NCI-H2171 (cell line): Measurements from ENCODE around the gene PEX16.
"Not testable (repeated sequence)": the region's sequence is repeated elsewhere in the genome, so short reads cannot be mapped to it uniquely, and the experiment has no call there.

Experiments used
- DNase-seq: peaks from one replicate; lab custom pipeline; 2025; lab: John Stamatoyannopoulos, UW

PEX16 gene

DNA sequence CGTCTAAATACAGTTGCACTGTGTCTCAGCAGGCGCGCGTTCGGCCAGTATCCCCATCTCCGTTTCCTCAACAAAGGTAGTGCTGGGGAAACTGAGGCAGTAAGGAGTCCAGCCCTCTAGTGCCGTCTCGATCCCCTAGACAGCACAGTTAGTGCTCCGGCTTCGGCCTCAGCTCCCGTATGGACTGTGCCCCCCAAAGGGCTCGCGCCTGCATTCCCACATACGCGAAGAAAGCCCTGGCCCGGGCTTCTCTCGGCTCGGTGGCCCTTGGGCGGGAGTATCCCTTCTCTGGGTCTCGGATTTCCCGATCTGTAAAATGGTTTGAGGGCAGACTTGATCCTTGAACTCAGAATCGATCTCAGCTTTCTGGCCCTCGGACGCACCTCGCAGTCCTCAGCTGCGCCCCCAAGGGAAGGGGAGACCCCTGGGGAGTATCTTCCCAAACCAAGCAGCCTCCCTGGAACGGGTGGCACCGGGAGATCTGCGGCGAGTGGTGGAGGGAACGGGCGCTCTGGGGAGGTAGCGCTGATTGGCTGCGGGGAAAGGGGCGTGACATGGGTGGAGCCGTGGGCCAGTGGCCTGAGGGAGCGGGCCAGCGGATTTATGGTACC is 759 bp upstream of the PEX16 start:
- DNase-seq = peak; percentile 65

DNA sequence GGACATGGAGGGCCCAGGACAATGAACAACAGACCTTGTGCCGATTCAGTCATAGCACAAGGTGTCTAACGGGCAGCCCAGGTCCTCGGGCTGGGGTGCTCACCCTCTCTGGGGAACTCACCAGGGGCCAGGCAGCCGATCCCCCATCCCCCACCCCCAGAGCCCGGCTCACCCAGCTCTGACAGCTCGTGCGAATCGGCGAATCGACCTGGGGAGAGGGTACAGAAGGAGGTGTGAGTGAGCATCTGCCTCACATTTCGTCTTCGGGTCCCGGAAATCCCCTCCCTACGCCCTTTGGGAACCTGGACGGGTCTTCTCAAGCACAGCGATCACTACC is 423 bp downstream of the PEX16 start:
- no peak for DNase-seq

DNA sequence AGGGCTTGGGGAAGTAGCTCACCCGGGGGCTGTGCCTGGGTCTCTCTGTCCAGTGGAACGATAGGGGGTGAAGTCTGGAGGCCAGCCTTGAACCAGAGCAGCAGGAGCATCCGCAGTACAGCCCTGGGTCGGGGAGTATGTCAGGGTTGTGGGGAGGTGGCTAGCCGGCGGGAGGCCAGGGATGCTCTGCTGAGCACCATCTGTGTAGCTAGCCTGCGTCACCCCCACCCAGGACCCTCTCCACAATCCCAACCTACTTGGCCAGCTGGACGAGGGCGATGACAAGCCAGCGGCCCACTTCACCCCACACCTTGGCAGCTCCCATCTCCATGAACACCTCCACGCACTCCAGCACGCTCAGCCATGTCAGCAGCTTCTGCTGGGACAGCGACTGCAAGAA is 2.2 kb downstream of the PEX16 start:
- no peak for DNase-seq

DNA sequence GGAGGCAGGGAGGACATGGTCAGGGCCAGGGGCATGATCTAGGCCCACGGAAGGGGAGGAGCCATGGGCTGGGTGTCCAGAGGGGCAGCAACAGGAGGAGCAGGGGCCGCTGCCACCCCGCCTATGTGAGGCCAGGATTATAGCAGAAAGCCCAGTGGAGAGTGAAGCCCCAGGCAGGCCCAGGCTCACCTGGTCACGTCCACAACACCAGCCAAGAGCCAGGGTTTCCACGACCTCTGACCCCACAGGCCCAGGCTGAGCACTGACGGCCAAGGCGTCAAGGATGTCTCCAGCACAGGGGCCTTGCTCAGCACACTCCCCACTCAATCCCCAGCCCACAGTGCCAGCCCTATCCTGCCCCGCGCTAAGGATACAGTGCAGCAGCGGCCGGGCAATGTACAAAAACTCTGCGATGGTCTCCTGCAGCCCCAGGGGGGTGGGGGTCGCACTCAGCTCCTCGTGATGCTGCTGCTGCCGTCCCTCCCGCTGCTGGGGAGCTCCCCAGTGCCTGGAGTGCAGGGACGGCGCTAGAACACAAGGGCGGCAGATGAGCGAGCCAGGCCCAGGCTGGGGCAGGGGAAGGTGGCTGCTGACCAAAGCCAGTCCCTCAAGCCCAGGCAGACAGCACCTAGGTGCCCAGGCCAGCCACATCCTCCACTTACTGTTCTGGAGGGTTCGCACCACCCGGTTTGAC is 3.6 kb downstream of the PEX16 start:
- no peak for DNase-seq

DNA sequence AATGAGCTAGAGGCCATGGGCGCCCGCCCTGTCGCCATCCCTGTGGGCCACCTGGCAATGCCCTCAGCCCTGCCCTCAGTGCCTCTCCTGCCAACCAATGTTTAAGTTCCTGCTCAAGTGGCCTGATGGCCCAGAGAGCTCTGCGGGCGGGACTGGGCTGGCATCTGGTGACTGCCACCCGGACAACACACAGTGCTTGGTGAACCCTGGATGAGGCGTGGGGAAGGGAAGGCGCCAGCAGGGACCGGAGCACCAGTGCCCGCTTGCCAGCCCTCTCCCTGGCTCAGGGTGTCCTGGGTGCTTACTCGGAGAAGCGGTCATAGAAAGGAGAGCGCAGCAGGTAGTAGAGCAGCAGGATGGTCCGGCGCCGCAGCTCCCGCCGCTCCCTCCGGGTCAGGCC is 4.2 kb downstream of the PEX16 start:
- DNase-seq = no peak

DNA sequence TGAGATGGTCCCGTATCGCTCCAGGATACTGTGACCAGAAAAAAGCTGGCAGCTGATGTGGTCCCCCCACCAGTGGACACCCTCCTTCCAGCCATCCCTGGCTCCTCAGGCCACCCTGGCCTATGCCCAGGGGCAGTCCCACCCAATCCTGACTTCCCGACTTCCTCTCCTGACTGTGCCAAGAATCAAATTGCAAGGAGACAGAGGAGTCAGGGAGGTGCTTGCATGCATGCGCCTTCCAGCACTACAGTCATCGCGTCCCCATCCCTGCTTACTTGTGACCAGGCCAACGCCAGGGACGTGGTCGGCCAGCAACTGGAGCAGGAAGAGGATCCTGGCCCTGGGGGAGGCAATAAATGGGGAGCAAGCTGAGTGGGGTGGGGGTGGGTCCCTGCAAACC is 7.1 kb downstream of the PEX16 start:
- no peak for DNase-seq

DNA sequence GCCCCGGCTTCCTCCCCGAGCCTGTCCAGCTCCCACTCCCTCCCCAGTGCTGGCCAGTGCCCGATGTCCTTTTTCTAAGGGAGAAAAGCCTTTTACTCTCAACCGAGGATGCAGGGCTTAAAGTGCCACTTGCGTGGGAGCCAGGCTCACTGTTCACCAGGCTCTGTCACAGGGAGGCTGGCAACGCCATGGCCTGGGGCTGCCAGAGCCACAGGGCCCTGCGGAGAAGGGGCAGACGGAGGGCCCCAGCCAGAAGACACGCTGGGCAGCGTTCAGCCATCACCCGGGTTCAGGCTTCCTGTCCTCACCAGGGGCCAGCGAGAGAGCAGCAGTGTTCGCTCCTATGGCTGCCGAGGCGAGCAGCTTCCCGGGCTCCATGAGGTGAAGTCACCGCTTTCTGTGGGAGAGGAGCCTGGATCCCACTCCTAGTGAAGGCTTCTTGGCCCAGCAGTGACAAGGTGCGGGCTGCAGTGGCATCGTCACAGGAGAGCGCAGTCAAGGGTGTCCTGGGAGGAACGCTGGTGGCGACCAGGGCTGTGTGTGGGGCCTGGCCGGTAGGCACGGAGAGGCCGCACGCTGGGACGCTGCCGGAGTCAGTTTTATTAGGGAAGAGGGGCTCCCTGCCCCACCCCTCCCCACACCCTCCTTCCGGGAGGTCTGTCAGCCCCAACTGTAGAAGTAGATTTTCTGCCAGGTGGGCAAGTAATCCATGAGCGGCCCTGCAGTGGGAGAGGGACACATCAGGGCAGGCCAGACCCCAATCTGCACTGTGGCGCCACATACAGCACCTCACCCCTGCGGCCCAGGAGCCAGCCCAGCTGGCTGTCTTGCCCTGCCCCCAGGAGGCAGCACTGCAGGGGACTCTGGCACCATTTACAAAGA is 7.8 kb downstream of the PEX16 start:
- DNase-seq = no peak

DNA sequence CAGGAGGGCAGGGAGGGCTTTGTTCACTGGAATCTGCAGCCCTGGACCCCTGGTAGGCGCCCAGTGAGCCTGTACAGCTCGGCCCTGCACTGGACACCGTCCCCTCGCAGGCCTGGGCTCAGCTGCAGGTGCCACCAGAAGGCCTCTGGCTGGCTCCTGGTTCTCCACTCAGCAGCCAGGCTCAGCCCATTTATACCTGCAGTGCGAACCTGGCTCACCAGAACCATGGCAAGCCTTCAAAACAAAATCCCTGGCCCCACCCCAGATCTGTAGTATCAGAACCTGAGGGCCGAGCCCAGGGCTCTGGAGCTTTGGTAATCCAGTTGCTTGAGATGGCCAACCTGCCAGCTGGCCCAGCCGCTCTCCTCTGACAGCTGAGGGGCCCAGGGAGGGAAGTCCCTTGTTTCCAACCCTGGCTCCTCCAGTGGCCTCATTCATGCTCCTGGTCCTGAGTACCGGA is 9.7 kb downstream of the PEX16 start:
- no peak for DNase-seq

DNA sequence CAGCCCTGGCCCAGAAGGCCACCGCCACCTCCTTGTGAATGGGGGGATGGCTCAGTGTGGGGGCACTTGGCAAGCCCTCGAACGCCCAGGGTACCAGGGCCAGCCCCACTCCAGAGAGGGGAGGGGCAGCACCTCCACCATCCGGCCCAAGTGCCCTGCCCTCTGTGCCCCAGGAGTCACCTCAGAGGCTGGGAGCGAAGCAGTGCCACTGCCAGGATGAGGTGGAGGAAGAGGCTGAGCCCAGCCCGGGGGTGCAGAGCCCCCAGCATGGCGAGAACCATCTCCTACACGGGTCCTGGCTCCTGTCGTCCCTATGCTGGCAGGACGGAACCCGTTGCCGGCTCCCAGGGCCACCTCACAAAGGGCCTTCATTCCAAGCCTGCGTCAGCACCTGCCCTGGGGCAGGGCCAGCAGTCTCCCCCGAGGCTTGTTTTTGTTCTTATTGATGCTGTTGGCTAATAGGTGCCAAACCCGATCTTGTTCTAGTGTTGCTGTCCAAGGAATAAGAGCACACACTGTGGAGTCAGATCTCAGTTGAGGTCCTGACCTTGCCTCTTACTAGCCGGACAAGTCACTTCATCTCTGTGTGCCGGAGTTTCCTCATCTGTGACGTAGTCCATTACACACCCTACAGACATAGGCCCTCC is 10.6 kb downstream of the PEX16 start, which contains the start of gene FREY1:
Gene FREY1 (minus strand): TSS at position 307 of the 647 bp plus-strand sequence. CDS start 26 bp downstream, at position 281.
- DNase-seq = no peak

DNA sequence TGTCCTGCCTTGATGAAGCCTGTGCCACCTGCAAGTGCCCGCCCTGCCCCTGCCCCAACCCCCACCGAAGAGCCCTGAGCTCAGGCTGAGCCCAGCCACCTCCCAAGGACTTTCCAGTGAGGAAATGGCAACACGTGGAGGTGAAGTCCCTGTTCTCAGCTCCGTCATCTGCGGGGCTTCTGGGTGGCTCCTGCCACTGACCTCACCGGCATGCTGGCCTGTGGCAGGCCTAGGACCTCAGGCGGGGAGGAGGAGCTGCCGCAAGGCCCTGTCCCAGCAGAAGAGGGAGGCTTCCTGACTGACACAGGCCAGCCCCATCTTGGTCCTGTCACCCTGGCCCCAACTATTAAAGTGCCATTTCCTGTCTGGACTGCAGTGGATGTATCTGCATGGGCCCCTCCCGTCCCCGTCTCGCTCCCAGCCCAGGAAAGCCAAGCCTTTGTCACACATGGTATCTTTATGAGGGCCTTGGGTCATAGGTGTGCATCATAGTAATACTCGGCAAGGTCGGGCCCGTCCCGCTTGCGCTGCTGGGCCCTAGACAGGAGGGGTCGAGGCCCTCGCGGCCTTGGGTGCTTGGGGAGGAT is 11.5 kb downstream of the PEX16 start:
- DNase-seq = no peak

DNA sequence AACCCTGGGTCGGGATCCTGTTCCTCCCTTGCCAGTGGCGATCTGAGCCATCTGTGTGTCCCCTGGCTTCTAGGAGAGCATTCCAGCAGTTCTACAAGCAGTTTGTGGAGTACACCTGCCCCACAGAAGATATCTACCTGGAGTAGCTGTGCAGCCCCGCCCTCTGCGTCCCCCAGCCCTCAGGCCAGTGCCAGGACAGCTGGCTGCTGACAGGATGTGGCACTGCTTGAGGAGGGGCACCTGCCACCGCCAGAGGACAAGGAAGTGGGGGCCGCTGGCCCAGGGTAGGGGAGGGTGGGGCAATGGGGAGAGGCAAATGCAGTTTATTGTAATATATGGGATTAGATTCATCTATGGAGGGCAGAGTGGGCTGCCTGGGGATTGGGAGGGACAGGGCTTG is 12.1 kb downstream of the PEX16 start:
- DNase-seq = not testable (repeated sequence)

DNA sequence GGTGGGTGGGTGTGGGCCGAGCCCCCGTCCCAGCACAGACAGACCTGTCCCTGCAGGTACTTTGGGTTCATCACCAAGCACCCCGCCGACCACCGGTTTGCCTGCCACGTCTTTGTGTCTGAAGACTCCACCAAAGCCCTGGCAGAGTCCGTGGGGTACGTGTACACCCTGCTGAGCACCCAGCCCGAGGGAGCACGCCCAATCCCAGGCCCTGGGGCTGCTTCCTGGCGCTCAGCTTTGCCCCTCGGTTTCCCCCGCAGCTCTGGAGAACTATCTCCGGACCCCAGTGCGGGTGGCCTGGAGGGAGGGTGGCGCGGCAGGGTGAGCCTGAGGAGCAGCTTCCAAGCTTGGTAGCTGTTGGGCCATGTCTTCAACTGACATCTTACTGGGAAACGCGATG is 12.6 kb downstream of the PEX16 start:
- DNase-seq = no peak

DNA sequence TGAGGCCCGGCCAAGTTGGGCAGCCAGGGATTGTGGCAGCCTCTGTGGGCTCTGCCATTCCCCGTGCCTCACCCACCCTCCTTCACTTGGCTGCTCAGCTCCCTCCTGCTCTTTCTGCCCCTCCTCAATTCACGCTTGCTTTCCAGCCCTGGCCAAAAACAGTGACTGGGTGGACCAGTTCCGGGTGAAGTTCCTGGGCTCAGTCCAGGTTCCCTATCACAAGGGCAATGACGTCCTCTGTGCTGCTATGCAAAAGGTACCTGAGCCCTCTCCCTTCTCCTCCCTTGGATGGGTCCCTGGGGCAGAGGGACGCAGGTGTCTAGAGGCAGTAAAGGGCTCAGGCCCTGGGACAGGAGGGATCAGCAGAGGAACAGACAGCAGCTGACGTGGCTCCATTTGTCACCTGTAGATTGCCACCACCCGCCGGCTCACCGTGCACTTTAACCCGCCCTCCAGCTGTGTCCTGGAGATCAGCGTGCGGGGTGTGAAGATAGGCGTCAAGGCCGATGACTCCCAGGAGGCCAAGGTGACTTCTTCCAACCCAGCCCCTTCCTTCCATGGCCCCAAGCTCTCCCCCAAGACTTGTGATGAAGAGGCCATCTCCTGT is 13.3 kb downstream of the PEX16 start:
- DNase-seq = no peak

DNA sequence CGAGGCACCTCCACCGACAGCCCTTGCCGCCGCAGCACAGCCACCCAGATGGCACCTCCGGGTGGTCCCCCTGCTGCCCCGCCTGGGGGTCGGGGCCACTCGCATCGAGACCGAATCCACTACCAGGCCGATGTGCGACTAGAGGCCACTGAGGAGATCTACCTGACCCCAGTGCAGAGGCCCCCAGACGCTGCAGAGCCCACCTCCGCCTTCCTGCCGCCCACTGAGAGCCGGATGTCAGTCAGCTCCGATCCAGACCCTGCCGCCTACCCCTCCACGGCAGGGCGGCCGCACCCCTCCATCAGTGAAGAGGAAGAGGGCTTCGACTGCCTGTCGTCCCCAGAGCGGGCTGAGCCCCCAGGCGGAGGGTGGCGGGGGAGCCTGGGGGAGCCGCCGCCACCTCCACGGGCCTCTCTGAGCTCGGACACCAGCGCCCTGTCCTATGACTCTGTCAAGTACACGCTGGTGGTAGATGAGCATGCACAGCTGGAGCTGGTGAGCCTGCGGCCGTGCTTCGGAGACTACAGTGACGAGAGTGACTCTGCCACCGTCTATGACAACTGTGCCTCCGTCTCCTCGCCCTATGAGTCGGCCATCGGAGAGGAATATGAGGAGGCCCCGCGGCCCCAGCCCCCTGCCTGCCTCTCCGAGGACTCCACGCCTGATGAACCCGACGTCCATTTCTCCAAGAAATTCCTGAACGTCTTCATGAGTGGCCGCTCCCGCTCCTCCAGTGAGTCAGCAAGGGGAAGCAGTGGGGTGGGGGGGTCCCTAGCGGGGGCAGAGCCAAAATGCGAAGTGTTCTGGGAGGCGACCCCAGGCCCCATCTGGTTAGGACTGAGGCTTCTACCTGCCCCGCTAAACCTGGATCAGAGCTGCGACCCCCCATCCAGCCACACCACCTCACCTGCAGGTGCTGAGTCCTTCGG is 15.0 kb downstream of the PEX16 start:
- DNase-seq = no peak

DNA sequence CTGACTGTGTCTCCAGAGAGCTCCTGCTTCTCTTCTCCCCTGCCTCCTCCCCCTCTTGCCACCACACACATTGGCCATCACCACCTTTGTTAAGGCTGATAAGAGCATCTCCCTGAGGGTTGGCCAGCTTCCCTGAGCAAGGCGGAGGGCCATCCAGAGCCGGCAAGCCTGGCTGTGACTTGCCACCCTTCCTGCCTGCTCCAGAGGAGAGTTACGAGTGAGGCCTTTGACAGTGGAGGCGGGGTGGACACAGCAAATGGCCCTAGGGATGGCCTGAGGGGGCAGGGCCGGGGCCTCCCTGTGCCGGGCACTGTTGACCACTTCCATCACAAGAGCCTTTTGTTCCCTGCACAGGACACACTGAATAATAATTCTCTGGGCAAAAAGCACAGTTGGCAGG is 16.1 kb downstream of the PEX16 start:
- DNase-seq = no peak

DNA sequence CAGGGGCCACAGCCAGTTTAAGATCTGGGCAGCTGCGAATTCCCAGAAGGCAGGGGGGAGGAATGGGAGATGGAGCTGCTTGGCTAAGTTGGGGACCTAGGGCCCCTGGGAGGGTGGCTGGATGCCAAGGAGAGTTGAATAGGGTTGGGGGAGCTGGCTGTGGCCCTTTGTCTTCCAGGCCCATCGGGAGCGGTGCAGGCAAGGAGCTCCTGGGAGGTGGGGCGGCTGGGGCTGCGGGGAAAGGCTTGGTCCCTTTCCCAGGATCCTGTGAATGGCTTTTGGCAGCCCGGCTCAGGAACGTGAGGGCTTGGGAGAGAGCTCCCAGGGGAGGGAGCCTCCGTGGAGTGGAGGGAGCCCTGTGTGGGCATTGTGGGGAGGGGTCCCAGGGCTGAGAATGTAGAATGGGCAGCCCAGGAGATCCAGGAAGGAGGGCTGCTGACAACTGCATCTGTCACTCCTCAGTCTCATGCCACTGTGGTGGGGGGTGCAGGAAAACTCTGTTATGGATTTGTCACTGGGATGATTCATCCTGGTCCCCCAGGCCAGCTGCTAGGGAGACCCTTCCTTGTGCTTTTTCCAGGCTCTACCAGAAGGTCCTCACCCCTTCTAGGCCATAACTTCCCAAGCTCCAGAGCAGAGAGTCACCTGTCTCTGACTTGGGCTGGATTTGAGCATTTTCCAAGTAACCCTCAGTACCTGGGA is 16.6 kb downstream of the PEX16 start:
- no peak for DNase-seq

DNA sequence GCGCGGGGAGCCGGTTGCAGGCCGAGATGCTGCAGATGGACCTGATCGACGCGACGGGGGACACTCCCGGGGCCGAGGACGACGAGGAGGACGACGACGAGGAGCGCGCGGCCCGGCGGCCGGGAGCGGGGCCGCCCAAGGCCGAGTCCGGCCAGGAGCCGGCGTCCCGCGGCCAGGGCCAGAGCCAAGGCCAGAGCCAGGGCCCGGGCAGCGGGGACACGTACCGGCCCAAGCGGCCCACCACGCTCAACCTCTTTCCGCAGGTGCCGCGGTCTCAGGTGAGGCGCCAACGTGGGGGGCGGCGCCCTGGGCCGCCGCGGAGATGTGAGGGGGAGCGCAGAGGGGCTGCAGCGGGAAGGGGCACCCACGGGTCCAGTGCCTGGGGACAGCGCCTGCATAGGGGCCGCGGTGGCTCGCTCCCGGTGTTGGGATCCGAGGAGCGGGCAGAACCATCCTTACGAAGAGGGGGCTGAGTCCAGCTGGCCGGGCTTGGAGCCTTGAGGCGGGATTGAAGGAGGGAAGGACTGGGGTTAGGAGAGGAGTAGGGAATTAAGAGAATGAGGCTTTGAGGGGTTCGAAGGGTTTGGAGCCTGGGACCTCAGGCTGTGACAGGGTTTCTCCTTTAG is 17.4 kb downstream of the PEX16 start:
- DNase-seq = not testable (repeated sequence)

DNA sequence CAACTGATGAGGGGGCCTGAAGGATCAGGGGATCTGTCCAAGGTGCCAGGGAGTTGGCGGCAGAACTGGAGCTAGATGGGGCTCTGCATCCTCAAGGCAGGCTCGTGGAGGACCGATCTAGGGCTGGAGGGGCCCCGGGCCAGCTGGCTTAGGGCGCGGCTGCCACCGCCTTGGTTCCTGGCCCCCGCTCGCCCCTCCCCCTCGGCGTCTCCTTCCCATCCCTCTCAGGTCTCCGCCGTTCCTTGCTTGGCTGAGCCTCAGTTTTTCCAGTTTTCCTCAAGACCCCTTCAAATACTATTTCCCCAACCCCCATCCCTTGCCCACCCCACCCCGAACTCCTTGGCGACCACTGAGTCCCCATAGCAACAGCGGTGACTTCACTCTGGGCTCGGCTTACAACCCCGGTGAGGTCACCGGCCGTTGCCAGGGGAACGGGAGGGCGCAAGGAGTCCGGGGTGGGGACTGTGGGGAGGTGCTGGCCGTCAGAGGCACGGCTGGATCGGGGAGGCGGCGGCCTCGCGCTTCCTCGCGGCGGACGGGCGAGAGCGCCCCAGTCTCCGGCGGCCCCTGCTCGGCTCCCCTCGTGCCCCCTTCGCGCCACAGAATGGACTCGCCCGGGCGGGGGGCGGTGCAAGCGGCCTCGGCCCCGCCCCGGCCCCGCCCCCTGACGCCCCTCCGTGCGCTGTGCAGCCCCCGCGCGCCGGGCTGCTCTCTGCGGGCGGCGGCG is 18.1 kb downstream of the PEX16 start:
- peak; percentile 87 for DNase-seq

DNA sequence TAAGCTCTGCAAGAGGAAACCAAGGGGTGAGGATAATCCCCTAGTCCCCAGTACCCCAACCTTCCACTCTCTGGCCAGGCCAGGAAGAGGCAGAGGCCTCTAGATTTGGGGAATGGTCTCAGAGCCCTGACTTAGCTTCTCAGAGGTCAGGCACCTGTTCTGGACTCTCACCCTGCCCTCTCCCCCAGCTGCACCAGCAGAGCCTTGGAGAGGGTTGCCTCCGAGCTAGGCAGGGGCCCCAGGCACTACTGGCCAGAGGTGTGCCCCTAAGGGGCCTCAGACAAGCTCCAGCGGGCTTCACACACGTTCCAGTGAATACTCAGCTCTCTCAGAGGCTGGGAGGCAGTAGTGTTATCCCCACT is 18.6 kb downstream of the PEX16 start:
- no peak for DNase-seq
